ENCODE data around the gene DNAH5.
A peak's percentile ranks its signal among the peaks of the same experiment; 100 is the strongest.
"Not testable (repeated sequence)": the region's sequence is repeated elsewhere in the genome, so short reads cannot be mapped to it uniquely, and the experiment has no call there.

Gene DNAH5

DNA sequence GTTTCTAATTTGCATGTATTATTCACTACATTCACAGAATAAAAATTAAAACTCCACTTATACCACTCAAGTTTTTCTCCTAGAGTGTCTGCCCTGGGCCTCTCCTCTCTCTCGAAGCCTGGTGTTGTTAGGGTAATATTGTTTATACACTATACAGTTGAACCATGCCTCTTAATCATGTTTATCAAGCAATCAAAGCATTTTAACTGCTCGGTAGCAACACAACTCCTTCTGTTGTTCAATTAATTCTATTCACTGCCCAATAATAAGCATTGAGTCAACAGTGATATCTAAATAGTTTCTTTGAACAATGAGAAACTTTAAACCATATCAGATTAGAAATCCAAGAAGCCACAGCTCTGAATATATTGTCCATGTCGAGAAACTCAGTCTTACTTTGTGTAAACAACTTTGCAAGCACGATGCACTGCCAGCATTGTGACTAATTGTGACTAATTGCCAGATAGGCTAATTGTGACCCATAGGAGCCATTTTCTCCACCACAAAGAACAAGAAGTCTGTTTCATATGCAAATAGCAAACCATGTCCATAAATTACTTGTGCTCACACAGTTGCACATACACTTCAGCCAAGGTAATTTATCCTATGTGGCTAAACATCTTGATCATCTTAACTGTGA is at the start of gene DNAH5:
Gene DNAH5 (minus strand): TSS at position 129 of the 640 bp plus-strand sequence. CDS start 250 bp downstream, outside the sequence.
- no peak for FAIRE-seq

GRCh38 chr5:13993926-13994325 is 49.4 kb upstream of the DNAH5 start:
- FAIRE-seq = no peak

DNA sequence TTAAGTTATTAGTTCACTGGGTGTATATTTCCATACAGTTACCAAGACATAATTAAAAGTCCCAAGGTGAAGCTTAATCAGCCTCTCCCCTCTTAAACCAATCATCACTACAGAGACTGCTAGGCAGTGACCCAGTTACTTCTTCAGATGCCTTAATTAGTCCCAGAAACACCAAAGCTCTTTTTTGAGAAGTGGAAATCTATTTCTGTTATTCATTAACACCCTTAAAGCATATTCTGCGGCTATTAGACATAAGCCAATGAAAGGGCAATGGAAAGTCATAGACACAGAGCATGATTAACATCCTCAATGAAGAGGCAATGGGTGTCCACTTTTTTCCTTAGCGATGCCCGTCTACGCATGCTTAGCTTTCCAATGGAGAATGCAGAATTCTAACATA is 48.3 kb upstream of the DNAH5 start:
- FAIRE-seq = no peak

- FAIRE-seq = no peak
Measured at GRCh38 chr5:13991365-13991764, 46.9 kb upstream of the DNAH5 start.

DNA sequence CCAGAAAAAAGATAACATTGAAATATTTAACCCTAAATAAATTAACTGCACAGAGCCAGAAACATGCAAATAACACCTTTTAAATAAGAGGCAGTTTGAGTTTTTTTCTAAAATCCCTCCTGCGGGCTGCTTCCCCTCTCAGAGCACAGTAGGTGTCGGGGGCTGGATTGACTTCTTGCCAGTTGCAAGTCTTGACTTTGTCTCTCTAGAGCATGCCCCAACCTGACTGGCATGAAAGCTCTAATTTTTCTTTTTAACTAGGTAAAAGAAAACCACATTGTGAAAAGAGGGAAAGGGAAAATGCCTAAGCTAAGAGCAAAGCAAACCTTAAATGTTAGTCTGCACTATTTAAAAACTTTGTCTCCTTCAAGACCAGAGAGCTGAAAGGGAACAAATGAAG is 46.4 kb upstream of the DNAH5 start:
- FAIRE-seq = no peak

- FAIRE-seq = no peak
Measured at GRCh38 chr5:13989832-13990231, 45.3 kb upstream of the DNAH5 start.

DNA sequence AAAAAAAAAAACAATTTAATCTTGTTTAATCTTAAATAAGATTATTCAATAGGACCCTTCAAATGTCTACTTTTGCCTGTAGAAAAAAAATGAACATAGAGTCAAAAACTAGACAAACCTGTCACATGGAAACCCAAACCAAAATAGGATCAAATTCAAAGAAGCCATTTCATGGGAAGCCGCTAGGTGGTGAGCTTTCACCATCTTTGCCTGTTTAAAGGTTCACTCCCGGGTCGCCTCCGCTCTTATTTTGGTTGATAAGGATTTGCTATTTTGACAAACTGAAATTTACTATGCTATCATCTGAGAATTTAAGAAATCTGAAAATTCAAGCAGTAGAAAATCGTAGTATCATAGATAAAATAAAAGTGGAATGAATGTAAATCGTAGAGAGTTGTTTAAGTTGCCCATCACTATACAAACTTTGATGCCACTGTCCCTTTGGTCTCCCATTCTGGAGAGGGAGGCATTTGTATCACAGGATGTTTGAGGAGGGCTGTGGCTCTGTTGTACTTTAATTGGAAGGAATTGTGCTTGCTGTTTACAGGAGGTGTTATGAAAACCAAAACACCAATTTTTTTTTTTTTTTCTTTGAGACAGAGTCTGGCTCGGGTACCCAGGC is 43.5 kb upstream of the DNAH5 start:
- peak; percentile 77 for FAIRE-seq

GRCh38 chr5:13985731-13986418 is 41.4 kb upstream of the DNAH5 start:
- no peak for FAIRE-seq

- not testable (repeated sequence) for FAIRE-seq
Measured at GRCh38 chr5:13984888-13985287, 40.4 kb upstream of the DNAH5 start.

DNA sequence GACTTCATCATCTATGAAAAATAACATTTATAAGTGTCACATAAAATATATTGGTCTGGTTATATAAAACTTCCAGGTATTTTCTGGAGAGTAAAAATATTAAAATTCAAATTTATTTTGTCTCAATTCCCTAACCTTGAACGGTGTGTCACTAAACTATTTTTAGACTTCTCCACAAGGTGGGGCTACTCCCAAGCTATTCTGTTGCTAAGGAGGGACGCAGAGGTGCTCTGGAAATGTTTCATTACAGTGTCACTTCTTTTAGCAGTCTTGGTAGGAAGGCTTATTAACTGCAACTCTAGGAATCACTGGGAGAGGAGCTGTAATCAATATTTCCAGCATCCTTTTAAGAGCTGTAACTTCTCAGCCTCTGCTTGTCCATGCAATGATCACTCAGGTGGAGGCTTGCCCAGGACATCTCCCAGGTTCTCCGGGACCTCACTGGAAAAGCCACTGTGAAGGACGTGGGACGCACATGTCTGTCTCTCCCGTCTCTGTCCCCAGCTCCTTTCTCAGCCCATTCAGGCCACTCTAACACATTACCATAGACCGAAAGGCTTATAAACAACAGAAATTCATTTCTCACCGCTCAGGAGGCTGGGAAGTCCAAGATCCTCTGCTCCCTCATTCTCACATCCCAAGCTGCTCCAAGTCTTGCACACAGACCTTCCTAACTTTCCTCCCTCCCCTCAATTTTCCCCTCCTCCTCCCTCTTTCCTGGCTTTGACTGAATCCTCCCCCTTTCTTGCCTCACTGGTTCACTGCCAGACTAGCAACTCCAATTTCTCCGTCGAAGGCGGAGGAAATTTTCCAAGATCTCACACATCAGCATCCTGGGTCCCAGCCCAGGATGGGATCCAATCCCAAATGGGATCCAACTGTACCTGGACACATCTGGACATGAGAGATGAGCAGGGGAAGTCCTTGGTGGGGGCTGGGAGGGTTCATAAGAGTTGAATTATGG is 32.7 kb upstream of the DNAH5 start:
- peak; percentile 69 for FAIRE-seq

GRCh38 chr5:13976223-13976622 is 31.7 kb upstream of the DNAH5 start:
- FAIRE-seq = no peak

DNA sequence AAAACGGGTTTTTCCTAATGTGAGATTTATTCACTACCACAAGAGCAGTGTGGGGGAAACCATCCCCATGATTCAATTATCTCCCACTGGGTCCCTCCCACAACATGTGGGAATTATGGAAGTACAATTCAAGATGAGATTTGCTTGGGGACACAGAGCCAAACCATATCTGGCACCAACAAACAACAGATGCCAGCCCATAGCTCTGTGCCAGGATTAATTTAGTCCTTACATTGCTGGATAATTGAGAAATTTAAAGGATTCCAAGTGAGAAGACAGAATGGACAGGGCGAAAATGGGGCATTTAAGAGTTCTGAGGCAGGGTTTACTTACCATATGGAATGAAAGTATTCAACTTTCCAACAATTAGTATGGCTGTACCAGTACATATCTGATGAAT is 30.8 kb upstream of the DNAH5 start:
- FAIRE-seq = no peak

- no peak for FAIRE-seq
Measured at GRCh38 chr5:13973724-13974123, 29.2 kb upstream of the DNAH5 start.

- FAIRE-seq = no peak
Measured at GRCh38 chr5:13972029-13972428, 27.5 kb upstream of the DNAH5 start.

DNA sequence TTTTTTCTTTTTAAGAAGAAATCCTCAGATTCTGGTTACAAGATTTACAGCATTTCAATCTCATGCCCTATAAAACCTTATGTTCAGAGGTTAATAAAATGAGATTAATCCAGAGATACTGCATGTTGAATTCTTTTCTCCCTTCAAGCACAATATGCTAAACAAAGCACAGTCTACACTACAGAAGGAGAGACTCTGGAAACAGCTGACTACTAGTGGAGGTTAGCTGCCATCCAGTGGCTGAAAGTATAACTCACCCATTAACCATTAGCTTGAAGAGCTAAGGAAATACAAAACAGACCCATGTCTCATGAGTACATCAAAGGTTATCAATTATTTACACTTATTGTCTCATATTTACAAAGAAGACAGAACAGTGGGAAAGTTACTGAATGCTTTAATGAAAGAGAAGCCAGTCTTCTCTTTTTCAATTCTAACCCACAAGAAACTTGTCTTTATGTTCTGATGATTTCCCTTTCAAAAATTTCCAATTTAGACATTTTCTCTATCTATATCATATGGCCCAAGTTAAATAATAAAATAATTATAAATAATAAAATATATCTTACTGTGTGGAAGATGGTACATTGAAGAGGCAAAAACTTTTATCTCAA is 12.7 kb upstream of the DNAH5 start:
- peak; percentile 88 for FAIRE-seq

DNA sequence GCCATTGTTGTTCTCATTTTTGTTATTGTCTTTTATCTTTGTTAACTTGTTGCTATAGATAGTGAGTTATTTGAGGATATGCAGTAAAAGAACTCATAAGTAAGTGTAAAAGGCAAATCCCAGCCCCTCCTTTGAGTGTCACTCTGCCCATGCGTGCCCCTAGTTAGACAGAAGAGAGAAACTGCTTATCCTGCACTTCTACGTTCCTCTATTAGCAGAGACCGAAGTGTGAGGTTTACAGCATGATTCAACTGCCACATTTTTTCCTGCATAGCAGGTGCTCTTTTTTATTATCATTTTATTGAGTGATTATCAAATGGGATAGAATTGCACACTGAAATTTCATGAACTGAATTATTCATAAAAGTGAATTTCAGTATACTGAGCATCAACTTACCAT is 12.0 kb upstream of the DNAH5 start:
- no peak for FAIRE-seq

GRCh38 chr5:13955896-13956295 is 11.4 kb upstream of the DNAH5 start:
- no peak for FAIRE-seq

DNA sequence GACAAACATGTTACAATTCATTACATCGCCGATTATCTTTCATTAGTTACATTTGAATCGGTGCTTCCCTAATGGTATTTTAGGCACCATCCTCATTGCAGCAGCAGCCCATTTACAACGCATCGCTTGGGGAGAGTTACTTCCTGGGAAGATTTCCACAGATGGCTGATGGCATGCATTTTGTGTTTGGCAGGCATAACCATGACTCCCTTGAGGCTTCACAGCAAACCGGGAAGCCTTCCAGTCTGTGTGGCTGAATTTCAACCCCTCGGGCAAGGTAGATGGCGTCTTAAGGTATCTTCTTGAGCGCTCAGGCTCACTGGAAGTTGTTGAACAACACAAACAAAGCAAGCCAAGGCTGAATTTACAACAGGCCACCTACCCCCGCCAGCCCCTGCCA is 1.6 kb upstream of the DNAH5 start:
- no peak for FAIRE-seq

DNA sequence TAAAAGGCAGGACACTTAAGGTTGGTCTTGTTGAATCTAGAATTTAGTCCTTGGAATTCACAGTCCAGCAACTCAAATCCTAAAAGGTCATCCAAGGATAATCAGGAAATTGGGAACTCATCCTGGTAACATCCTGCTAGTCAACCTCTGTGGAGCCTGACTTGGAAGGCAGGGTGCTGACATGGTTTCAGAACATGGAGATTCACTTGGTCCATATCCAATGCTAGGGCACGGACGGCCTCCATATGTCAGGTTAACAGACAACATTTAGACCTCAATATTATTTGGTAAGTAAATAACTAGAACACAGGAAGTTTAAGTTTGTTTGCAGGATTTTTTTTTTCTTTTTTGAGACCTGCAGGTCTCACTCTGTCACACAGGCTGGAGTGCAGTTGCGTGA is 783 bp upstream of the DNAH5 start:
- no peak for FAIRE-seq

DNA sequence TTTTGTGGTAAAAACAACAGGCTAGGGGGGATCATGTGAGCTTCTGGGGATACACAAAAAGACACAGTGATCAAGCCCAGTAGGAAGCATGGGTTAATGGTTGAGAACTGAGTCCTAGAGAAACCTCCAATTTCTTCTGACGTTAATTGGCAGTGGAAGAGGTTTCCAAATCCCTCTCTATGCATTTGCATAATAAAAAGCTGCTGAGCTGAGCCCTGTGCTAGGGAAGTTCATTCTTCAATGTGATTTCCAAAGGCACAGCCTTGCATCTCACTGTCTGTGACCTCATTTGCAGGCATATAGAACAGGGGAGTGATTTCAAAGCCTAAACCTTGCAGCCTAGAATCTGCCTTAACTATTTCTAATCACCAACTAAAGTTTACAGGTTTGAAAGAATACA is 812 bp downstream of the DNAH5 start:
- FAIRE-seq = no peak

DNA sequence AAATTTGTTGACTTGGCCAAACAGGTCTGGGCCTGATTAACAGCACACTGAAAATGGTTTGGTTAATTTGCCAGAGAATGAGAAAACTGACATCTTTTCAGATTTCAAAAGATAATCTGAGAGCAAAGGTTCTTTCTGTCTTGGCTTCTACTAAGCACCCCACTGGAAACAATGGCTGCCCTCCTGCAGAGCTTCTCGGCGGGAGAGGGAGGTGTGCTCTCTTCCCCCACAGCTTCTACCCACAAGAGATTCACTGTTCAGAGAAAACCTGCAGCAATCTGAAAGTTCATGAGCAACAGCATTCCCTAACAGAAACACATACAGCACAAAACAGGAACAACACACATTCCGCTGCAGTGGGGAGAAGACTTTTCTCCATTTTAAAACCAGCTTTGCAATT is 3.0 kb downstream of the DNAH5 start:
- FAIRE-seq = no peak

GRCh38 chr5:13939638-13940037 is 4.8 kb downstream of the DNAH5 start:
- no peak for FAIRE-seq

- FAIRE-seq = no peak
Measured at GRCh38 chr5:13934921-13935320, 9.6 kb downstream of the DNAH5 start.

Measured in TTC549 (cell line).